Skeletal muscle satellite cell (primary cell): ENCODE data around the gene AVEN.
A peak's percentile ranks its signal among the peaks of the same experiment; 100 is the strongest.
"Not testable (repeated sequence)": the region's sequence is repeated elsewhere in the genome, so short reads cannot be mapped to it uniquely, and the experiment has no call there.

Experiments used
- H3K27me3 ChIP-seq: 2 replicates; pipeline ENCODE4 v1.7.0; 2013; ENCODE audit warnings: low read length; ENCODE audit not compliant: control insufficient read depth, insufficient read depth
- H3K36me3 ChIP-seq: 2 replicates; pipeline ENCODE4 v1.7.0; 2013; ENCODE audit warnings: mild to moderate bottlenecking, control low read depth, low read length; ENCODE audit not compliant: insufficient read depth
- H3K4me1 ChIP-seq: 2 replicates; pipeline ENCODE4 v1.7.0; 2013; ENCODE audit warnings: low read length; ENCODE audit not compliant: control insufficient read depth, insufficient read depth
- H3K4me2 ChIP-seq: 2 replicates; pipeline ENCODE4 v1.7.0; 2013; ENCODE audit warnings: mild to moderate bottlenecking, low read length
- H3K4me3 ChIP-seq: 2 replicates; pipeline ENCODE4 v1.7.0; 2013; ENCODE audit warnings: low read length
- H3K9ac ChIP-seq: 2 replicates; pipeline ENCODE4 v1.7.0; 2013; ENCODE audit warnings: mild to moderate bottlenecking, low read depth, low read length, moderate library complexity
- H3K9me3 ChIP-seq: replicated peaks from 2 replicates; pipeline ENCODE4 v1.7.0; 2013; ENCODE audit warnings: mild to moderate bottlenecking, control low read depth, low read length

Gene AVEN

GRCh38 chr15:34038023-34038870, 757 bp downstream of the AVEN start:
- H3K4me1 ChIP-seq = peaks cover 20% of the 10 kb centered on the region
- H3K36me3 ChIP-seq = no peaks in the 10 kb centered on the region
- peak overlapping the region; percentile 80 for H3K4me2 ChIP-seq
- H3K4me3 ChIP-seq = peak overlapping the region; percentile 100
- no peaks in the 10 kb centered on the region for H3K9me3 ChIP-seq
- H3K27me3 ChIP-seq = no peaks in the 10 kb centered on the region
- peak overlapping the region; percentile 96 for H3K9ac ChIP-seq

- no peaks in the 10 kb centered on the region for H3K27me3 ChIP-seq
- H3K4me3 ChIP-seq = no peak overlapping the region
- no peak overlapping the region for H3K9ac ChIP-seq
- no peaks in the 10 kb centered on the region for H3K36me3 ChIP-seq
- H3K4me2 ChIP-seq = no peak overlapping the region
- peaks cover 10% of the 10 kb centered on the region for H3K4me1 ChIP-seq
- H3K9me3 ChIP-seq = no peaks in the 10 kb centered on the region
These were observed 6.8 kb downstream of the AVEN start for GRCh38 chr15:34031987-34032760.

DNA sequence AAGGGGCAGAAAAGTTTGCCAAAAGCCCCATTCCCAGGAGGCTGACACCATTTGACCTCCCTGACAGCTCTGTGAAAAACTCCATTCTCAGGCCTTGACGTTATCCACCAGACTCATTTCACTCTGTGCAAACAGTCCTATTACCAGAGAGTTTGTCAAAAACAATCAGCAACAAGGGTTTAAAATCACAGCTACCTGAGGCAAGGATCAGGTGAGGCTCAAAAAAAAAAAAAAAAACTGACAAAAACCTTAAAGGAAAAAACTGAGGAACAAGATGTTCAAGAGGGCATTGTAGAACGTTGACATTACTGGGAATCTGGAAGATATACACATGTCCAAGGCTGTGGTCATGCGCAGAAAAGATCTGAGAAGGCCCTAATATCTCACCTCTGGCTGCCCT, 11.4 kb downstream of the AVEN start:
- H3K36me3 ChIP-seq = no peaks in the 10 kb centered on the region
- H3K4me2 ChIP-seq = no peak overlapping the region
- no peak overlapping the region for H3K4me3 ChIP-seq
- H3K9me3 ChIP-seq = no peaks in the 10 kb centered on the region
- H3K4me1 ChIP-seq = peaks cover 2% of the 10 kb centered on the region
- no peaks in the 10 kb centered on the region for H3K27me3 ChIP-seq
- no peak overlapping the region for H3K9ac ChIP-seq

GRCh38 chr15:34025252-34025651, 13.8 kb downstream of the AVEN start:
- peaks cover 2% of the 10 kb centered on the region for H3K4me1 ChIP-seq
- no peaks in the 10 kb centered on the region for H3K9me3 ChIP-seq
- no peak overlapping the region for H3K4me2 ChIP-seq
- H3K9ac ChIP-seq = no peak overlapping the region
- H3K27me3 ChIP-seq = no peaks in the 10 kb centered on the region
- H3K36me3 ChIP-seq = no peaks in the 10 kb centered on the region
- no peak overlapping the region for H3K4me3 ChIP-seq

- Histone ChIP-seq H3K4me2 (no peak overlapping the region), H3K9me3 (no peaks in the 10 kb centered on the region), H3K9ac (no peak overlapping the region), H3K4me1 (no peaks in the 10 kb centered on the region), H3K27me3 (no peaks in the 10 kb centered on the region), H3K36me3 (no peaks in the 10 kb centered on the region), H3K4me3 (no peak overlapping the region)
These were observed 15.1 kb downstream of the AVEN start for GRCh38 chr15:34023907-34024306.

- no peaks in the 10 kb centered on the region for H3K27me3 ChIP-seq
- H3K9me3 ChIP-seq = no peaks in the 10 kb centered on the region
These were observed 19.5 kb downstream of the AVEN start for GRCh38 chr15:34019369-34019990.

DNA sequence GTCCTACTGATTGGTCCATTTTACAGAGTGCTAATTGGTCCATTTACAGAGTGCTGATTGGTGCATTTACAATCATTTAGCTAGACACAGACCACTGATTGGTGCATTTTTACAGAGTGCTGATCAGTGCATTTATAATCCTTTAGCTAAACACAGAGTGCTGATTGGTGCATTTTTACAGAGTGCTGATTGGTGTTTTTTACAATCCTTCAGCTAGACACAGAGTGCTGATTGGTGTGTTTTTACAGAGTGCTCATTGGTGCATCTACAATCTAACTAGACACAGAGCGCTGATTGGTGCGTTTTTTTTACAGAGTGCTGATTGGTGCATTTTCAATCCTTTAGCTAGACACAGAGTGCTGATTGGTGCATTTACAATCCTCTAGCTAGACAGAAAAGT, 20.3 kb downstream of the AVEN start:
- H3K4me2 ChIP-seq, H3K27me3 ChIP-seq, H3K4me1 ChIP-seq, H3K36me3 ChIP-seq, H3K9me3 ChIP-seq, H3K9ac ChIP-seq, H3K4me3 ChIP-seq: not testable (repeated sequence)

More at GRCh38 chr15:34019369-34019990, 19.5 kb downstream of the AVEN start:
- H3K9ac ChIP-seq = no peak overlapping the region
- no peak overlapping the region for H3K4me3 ChIP-seq
- H3K4me1 ChIP-seq = no peaks in the 10 kb centered on the region
- H3K36me3 ChIP-seq = no peaks in the 10 kb centered on the region
- H3K4me2 ChIP-seq = no peak overlapping the region

GRCh38 chr15:34018021-34018645, 20.9 kb downstream of the AVEN start:
- no peaks in the 10 kb centered on the region for H3K27me3 ChIP-seq
- no peaks in the 10 kb centered on the region for H3K4me1 ChIP-seq
- no peak overlapping the region for H3K4me2 ChIP-seq
- no peak overlapping the region for H3K9ac ChIP-seq
- H3K9me3 ChIP-seq = no peaks in the 10 kb centered on the region
- H3K36me3 ChIP-seq = no peaks in the 10 kb centered on the region
- no peak overlapping the region for H3K4me3 ChIP-seq

- H3K36me3 ChIP-seq = no peaks in the 10 kb centered on the region
- H3K27me3 ChIP-seq = no peaks in the 10 kb centered on the region
- H3K9ac ChIP-seq = no peak overlapping the region
- peaks cover 4% of the 10 kb centered on the region for H3K4me1 ChIP-seq
- no peak overlapping the region for H3K4me2 ChIP-seq
- H3K4me3 ChIP-seq = no peak overlapping the region
- no peaks in the 10 kb centered on the region for H3K9me3 ChIP-seq
These were observed 24.4 kb downstream of the AVEN start for GRCh38 chr15:34014556-34014955.

DNA sequence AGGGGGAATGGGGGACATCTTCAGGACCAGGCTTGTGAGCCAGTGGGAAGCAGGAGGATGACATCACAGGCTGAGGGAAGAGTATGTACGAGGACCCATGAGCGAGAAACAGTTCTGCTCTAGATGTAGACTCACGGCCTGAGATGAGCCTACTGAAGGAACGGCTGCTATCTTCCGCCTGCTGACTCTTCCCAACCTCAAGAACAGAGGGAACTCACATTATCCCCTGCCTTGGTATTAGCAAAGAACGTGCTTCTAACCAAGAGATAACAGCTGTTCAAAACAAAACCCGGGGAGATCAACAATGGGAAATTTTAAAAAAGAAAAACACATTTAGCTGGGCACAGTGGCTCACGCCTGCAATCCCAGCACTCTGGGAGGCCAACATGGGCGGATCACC, 25.3 kb downstream of the AVEN start:
- Histone ChIP-seq H3K36me3 (no peaks in the 10 kb centered on the region), H3K4me3 (no peak overlapping the region), H3K27me3 (no peaks in the 10 kb centered on the region), H3K9me3 (no peaks in the 10 kb centered on the region), H3K4me1 (peaks cover 4% of the 10 kb centered on the region), H3K9ac (no peak overlapping the region), H3K4me2 (no peak overlapping the region)

- Histone ChIP-seq H3K9ac (no peak overlapping the region), H3K27me3 (no peaks in the 10 kb centered on the region), H3K4me3 (no peak overlapping the region)
These were observed 26.5 kb downstream of the AVEN start for GRCh38 chr15:34012461-34013028.

More at GRCh38 chr15:34012461-34013028, 26.5 kb downstream of the AVEN start:
- Histone ChIP-seq H3K4me1 (peaks cover 4% of the 10 kb centered on the region), H3K9me3 (no peaks in the 10 kb centered on the region), H3K4me2 (no peak overlapping the region), H3K36me3 (no peaks in the 10 kb centered on the region)
